HEK293T (cell line): ENCODE results near the gene KIAA1328.

Experiments used
- ARNT ChIP-seq: fragments of 450-650 bp; IDR thresholded peaks from 2 replicates; pipeline ENCODE4 v1.6.1; 2017; ENCODE audit warnings: mild to moderate bottlenecking
- BHLHE40 ChIP-seq: fragments of 450-650 bp; IDR thresholded peaks from 2 replicates; pipeline ENCODE4 v1.6.1; 2016; ENCODE audit warnings: mild to moderate bottlenecking, moderate library complexity, borderline replicate concordance
- CTBP1 ChIP-seq: fragments of 450-650 bp; IDR thresholded peaks from 2 replicates; pipeline ENCODE4 v1.6.1; 2016; ENCODE audit warnings: borderline replicate concordance
- ELF4 ChIP-seq: fragments of 450-650 bp; IDR thresholded peaks from 2 replicates; pipeline ENCODE4 v1.6.1; 2017; ENCODE audit warnings: antibody characterized with exemption
- FOXA1 ChIP-seq: fragments of 450-650 bp; IDR thresholded peaks from 2 replicates; pipeline ENCODE4 v1.6.1; 2016; ENCODE audit warnings: mild to moderate bottlenecking
- FOXK2 ChIP-seq: fragments of 450-650 bp; IDR thresholded peaks from 2 replicates; pipeline ENCODE4 v1.6.1; 2016; ENCODE audit warnings: mild to moderate bottlenecking
- FOXM1 ChIP-seq: fragments of 450-650 bp; IDR thresholded peaks from 2 replicates; pipeline ENCODE4 v1.6.1; 2017; ENCODE audit warnings: mild to moderate bottlenecking, borderline replicate concordance
- HDGF ChIP-seq: fragments of 450-650 bp; IDR thresholded peaks from 2 replicates; pipeline ENCODE4 v1.6.1; 2017; ENCODE audit warnings: antibody characterized with exemption, borderline replicate concordance
- L3MBTL2 ChIP-seq: fragments of 450-650 bp; conservative IDR thresholded peaks from 2 replicates; pipeline ENCODE4 v1.6.1; 2016; ENCODE audit warnings: mild to moderate bottlenecking
- LEF1 ChIP-seq: fragments of 450-650 bp; IDR thresholded peaks from 2 replicates; pipeline ENCODE4 v1.6.1; 2017; ENCODE audit warnings: mild to moderate bottlenecking, borderline replicate concordance
- NFRKB ChIP-seq: fragments of 450-650 bp; IDR thresholded peaks from 2 replicates; pipeline ENCODE4 v1.6.1; 2016; ENCODE audit warnings: mild to moderate bottlenecking, moderate library complexity
- SP1 ChIP-seq: fragments of 450-650 bp; IDR thresholded peaks from 2 replicates; pipeline ENCODE4 v1.6.1; 2017
- TARDBP ChIP-seq: fragments of 450-650 bp; IDR thresholded peaks from 2 replicates; pipeline ENCODE4 v1.6.1; 2016

DNA sequence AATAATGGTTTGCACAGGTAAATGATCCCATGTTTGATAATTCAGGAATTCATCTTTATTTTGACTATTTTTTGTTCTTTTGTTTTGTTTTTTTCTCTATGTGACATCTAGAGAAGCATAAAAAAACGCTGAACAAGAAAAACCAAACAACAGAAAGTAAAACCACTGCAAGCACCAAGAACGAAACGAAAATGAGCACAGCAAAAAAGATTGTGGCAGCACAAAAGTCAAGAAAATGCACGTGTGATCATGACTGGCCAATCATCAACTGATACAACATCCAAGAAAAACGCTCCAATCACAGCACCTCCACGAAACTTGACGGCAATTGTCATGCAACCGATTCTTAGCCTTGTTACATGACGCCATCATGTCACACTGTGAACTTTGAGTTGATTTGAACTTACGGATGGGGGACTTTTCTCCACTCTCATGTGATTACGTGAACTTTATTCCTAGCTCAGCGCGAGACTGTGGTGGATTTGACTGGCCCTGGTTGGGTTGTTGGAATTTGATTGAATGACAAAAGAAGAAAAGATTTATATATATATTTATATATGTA lies 417.9 kb downstream of the KIAA1328 start:
- TF ChIP-seq ELF4 (no peak), ARNT (no peak), SP1 (no peak), L3MBTL2 (no peak), CTBP1 (no peak), NFRKB (no peak), FOXK2 (no peak), LEF1 (no peak), TARDBP (no peak), FOXM1 (no peak), BHLHE40 (no peak), FOXA1 (no peak), HDGF (no peak)
